GM18526 (cell line): ENCODE measurements around the gene RPL13A.

Experiments used
- POLR2A ChIP-seq: IDR thresholded peaks from 3 replicates; pipeline ENCODE4 v1.6.1; 2011; ENCODE audit not compliant: insufficient read length; ENCODE audit errors: extremely low read depth

The RPL13A gene

DNA sequence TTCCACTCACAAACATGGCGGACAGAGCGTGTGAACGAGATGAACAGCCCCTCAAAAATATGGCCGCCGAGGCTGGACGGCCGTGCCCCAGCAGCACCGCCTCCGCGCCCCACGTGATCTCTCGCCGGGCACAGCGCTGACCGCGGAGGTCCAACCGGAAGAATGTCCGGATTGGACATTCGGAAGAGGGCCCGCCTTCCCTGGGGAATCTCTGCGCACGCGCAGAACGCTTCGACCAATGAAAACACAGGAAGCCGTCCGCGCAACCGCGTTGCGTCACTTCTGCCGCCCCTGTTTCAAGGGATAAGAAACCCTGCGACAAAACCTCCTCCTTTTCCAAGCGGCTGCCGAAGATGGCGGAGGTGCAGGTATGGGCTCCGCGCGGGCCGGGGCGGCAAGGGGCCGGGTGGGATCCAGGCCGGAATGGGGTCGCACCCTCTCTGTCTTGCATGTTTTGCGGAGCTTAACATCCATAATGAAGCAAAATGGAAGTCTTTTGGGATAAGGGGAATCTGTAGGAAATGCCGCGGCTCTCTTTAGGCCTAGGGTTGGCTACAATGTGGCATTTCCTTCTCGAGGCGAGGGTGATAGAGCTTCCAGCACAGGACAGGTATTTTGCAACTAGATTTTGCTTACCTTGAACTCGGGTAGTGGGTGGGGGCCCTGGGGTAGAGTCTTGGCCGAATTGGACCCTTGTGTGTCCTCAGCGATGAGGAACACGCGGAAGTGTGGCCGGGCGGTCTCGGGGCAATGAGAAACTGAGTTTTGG lies at the start of gene RPL13A:
RPL13A (plus strand) TSS at position 332 of the 769 bp plus-strand sequence; CDS start at position 354, 22 bp downstream.
- TF ChIP-seq POLR2A, result peak; percentile 99

- no peak for TF ChIP-seq POLR2A
Observed at GRCh38 chr19:49438261-49438660, 49.1 kb upstream of the RPL13A start.

DNA sequence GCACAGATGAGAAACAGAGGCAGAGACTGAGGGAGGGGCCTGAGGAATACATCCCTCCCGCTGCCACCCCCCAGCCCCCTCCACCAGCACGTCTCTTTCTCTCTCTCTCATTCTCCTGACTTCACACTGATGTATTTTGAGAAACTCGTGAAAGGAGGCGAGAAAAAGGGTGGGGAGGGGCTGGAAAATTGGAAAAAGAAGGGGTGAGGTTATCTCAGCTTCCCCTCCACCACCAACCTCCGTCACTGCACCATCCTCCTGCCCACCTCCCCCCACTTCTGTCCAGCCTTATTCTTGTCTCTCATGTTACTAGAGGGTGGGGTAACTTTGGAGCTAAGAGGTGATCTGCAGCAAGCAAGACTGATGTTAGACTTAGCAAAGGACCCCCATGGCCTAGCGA lies 47.6 kb upstream of the RPL13A start:
- TF ChIP-seq POLR2A, result no peak

GRCh38 chr19:49440439-49441209 lies 46.8 kb upstream of the RPL13A start:
- TF ChIP-seq POLR2A, result no peak

DNA sequence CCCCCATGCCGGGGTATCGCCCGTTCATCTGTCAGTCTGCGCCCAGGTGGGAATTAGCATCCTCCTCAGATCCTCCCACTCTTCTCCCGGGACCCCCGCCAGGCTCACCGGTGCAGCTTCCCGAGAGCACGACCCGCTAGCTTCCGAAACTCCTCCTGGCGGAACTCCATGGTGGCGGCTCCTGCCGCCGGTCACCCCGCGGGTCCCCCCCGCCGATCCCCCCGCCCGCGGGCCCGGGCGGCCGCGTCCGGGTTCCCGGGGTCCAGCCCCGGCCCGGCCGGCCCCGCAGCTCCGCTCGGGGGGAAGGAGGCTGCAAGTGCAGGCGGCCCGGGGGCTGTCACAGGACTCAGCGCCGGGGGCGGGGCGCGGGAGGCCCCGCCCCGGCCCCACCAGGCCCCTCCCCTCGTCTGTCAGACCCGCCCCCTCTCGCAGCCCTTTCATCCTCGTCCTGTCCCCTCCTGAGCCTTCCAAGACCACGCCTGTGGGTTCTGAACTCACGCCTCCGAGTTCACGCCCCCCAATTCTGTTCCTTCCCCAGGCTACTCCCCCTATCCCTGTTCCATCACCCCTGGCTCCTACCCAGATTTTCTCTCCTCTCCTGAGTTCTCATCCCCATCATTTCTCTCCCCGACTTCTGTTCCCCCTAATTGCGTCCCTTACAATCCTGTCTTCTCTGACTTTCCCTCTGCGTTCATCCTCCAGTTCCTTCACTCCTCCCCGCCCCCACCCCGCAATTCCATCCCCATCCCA lies 46.0 kb upstream of the RPL13A start, which contains the start of gene SLC17A7:
SLC17A7 (minus strand) TSS at position 318 of the 750 bp plus-strand sequence; CDS start at position 170, 148 bp downstream.
- TF ChIP-seq POLR2A, result no peak

- no peak for TF ChIP-seq POLR2A
Observed at GRCh38 chr19:49441960-49442350, 45.5 kb upstream of the RPL13A start.

GRCh38 chr19:49442354-49442753 lies 45.1 kb upstream of the RPL13A start:
- TF ChIP-seq POLR2A, result no peak

GRCh38 chr19:49442771-49443365 lies 44.5 kb upstream of the RPL13A start:
- TF ChIP-seq POLR2A, result no peak

DNA sequence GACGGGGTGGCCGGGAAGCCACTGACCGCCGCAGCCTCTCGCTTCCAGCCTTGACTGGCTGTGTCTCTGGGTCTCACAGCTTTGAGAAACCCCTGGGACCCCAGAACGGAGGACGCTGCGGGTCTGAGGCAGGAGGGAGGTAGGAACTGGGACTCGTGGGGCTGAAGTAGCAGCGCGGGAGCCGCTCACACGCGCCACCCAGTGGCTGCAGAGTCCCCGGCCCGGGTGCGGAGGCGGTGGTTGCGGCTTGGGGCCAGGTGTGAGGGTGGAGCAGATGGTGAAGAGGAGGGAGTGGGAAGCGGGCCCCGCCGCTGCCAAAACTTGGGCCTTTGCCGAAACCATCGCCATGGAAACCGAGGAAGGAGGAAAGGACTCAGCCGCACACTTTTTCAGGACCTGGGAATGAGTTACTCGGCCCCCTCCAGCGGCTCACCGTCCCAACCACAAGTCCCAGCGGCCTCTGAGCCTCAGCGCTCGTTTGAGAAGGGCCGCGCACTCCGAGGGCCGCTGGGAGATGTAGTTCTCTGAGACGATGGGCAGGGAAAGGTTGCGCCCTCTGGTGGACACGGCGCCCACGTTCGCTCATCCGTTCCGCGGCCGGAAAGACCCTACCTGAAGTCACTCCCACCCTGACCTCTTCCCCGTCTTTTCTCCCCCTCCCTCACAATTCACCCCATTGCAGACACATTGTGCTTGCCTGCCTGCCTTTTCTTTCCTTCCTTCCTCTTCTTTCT lies 43.9 kb upstream of the RPL13A start:
- TF ChIP-seq POLR2A, result no peak

DNA sequence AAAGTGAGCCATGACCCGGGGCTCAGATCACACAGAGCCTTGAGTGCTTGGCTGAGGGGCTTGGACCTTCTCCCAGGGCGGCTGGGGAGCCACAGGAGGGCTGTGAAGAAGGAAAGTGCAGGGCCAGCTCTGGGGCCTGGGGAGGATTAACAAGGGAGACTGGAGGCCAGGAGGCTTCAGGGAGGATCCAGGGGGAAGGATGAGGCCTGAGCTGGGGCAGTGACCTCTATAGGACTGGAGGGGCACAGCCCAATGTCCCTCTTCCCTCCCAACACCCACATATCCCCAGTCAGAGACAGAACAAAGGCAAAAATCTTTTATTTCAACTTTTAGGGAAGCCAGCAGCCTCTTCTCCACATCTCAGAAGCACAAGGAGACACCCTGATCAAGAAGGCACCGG lies 41.4 kb upstream of the RPL13A start:
- TF ChIP-seq POLR2A, result no peak

DNA sequence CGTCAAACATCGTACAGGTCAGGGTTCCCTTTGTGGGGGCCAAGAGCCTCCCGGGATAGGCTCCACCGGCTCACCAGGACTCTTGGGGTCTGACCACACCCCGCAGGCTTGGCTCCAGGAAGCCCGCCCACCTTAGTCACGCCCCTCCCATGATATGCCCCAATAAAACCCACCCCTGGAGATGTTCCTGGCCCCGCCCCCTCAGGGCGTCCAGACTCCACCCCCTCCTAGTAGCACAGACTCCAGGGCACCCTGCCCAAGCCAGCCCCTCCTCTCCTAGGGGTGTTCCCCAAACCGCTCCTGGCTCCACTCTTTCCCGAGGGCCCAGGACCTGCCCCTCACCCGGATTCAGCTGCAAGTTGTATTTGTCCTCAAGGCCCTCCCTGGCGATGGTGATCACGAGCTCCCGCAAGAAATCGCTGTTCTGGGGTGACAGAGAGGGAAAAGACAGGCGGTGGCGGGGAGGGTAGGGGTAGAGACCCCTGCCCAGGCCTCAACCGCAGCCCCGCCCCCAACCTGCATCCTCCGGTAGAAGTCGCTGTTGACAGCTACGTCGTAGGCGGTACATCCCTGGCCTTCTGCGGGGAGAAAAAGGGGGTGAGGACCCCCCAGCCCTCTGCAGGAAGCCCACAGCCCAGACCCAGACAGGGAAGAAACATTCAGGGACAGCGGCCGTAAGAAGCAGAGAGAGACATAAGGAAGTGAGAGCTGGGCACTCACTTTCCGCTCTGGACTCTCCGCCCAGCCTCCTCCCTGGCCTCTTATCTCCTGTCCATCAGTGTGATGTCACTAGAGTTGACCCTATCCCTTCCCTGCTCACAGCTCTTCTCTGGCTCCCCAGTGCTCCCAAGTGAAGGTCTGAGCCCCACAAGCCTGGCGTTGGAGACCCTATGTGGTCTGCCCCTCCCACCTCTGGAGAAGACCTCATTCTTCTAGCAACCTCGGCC lies 39.6 kb upstream of the RPL13A start:
- no peak for TF ChIP-seq POLR2A

DNA sequence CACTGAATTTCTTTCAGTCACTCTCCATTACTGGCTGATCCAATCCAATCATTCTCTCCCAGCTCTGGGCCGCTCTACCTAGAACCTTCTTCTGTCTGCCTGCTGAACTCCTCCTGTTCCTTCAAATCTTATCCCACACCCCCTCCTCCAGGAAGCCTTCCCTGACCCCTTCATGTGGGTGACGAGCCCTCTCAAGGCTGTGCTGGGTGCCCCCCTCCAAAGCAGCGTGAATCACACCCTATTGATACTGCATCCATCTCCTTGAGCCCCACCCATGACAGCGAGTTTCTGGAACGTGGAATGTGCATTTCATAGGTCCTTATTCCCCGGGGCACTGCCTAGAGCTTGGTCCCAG lies 39.0 kb upstream of the RPL13A start:
- no peak for TF ChIP-seq POLR2A

DNA sequence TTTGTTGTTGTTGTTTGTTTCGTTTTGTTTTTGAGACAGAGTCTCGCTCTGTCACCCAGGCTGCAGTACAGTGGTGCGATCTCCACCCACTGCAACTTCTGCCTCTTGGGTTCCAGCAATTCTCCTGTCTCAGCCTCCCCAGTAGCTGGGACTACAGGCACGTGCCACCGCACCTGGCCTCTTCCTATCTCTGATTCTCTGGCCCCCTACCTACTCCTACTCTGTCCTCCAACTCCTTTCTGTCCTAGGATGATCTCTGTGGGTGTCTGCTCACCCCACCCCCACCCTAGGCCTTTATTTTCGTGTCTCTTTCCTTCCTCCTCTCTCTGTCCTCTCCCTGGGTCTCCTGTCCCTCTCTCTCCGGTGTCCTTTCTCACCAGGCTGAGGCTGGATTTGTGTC lies 37.0 kb upstream of the RPL13A start:
- TF ChIP-seq POLR2A, result no peak
